8988T (cell line): ENCODE results near the gene ZNF592.
"Not testable (repeated sequence)": the region's sequence is repeated elsewhere in the genome, so short reads cannot be mapped to it uniquely, and the experiment has no call there.

Experiments
- DNase-seq: peaks from one replicate; pipeline ENCODE4 v3.0.0; 2011

Gene ZNF592

GRCh38 chr15:84831028-84831427 lies 82.6 kb downstream of the ZNF592 start:
- no peak for DNase-seq

GRCh38 chr15:84831613-84832012 lies 83.2 kb downstream of the ZNF592 start:
- DNase-seq, result no peak

GRCh38 chr15:84832448-84833040 lies 84.2 kb downstream of the ZNF592 start:
- DNase-seq, result no peak

DNA sequence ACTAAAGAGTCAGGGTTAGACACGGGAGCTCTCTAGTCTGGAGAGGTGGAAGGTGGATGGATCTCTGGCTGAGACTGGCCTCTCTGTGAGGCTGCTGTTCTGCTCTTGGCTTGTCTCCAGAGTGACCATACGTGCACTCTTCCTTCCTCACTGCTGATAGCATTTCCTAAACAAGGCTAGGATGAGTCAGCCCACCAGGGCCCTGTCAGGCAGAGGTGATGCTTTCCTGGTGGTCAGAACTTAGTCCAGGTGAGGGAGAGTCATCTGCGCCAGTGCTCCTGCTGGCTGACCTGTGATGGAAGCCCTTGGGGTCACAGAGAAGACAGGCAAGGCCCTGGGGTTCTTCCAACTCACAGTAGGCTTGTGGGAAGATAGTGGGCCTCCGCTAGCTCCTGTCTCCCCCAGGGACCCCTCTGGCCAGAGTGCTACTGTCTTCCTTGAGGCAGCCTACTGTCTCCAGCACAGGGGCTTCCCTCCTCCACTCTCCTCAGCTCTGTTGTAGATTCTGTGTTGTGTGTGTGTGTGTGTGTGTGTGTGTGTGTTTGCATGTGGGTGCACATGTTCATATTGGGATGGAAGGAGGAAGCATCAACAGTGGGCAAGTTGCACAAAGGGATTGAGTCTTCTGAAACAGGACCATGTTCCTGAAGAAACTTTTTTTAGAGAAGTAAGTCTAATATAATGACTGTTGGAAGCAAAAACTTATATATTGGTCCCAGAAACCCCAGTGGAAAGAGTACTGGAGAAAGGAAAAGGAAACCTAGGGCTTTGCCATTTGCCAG lies 85.2 kb downstream of the ZNF592 start:
- DNase-seq, result no peak

DNA sequence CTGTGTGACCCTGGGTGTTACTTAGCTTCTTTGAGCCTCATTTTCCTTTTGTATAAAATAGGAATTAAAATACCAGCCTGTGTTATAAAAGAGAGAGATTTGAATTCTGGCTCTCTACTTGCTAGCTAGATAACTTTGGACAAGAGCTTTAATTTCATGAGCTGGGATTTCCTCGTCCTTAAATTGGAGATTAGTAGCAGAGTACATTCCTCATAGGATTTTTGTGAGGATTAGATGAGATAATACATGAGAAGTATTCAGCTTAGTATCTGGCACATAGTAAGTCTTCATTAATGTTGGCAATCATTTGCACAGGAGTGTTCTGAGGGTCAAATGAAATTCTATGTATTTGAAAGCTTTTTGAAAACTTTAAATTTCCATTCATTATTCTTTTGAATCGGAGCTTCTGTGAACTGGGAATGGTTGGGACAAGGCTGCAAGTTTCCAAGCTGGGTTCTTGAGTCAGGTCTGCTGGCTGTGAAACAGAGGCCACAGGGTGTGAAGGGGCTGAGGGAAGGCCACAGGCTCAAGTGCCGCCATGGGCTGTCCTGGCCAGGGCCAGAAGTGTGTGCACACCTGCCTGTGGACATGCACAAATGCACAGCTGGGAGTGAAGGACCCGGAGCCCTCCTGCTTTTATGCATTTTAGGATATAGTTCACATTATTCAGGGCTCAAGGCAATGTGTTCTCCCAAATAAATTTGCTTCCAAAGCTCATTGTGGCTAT lies 86.0 kb downstream of the ZNF592 start:
- DNase-seq, result no peak

- DNase-seq, result no peak
These were observed 86.6 kb downstream of the ZNF592 start for GRCh38 chr15:84834969-84835368.

DNA sequence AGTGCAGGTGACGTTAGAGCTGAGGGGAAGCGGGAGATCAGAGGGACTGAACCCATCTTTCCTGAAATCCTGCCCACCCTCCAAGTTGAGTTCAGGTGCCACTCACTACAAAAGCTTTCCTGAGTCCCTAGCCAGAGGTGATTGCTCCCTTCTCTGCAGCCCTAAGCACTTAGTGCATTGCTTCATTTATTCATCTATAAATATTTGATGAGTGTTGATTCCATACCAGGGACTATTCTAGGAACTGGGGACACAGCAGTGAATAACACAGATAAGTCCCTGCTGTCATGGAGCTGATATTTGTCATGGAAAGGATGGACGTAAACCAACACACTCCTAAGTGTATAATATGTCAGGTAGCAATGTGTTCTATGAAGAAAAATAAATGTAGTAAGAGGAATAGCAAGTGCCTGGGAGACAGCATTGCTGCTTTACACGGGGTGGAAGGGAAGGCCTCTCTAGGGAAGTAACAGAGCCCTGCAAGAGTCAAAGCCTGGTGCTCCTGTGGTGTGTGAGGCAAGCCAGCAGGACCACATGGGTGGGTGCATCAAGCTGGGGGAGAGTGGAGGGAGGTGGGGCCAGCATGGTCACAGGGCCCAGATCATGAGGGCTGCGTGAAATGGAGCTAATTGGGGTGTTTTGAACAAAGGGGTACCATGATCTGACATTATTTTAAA lies 87.4 kb downstream of the ZNF592 start:
- DNase-seq, result no peak

DNA sequence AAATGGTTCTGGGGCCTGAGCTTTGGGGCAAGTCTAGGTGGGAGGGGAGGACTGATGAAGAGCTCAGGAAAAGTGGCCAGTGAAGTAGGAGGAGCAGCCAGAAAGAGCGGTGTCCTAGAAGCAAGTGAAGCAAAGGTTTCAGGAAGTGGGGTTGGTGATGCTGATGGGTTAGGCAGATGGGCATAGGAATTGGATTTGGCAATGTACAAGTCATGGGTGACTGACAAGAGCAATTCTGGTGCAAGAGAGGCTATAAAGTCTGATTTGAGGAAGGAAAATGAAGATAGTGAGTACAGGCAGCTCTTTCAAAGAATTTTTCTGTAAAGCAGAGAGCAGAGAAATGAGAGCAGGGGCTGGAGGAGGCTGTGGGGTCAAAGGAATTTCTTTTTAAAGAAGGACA lies 88.5 kb downstream of the ZNF592 start:
- DNase-seq, result no peak

- DNase-seq, result no peak
These were observed 91.3 kb downstream of the ZNF592 start for GRCh38 chr15:84839714-84840113.

DNA sequence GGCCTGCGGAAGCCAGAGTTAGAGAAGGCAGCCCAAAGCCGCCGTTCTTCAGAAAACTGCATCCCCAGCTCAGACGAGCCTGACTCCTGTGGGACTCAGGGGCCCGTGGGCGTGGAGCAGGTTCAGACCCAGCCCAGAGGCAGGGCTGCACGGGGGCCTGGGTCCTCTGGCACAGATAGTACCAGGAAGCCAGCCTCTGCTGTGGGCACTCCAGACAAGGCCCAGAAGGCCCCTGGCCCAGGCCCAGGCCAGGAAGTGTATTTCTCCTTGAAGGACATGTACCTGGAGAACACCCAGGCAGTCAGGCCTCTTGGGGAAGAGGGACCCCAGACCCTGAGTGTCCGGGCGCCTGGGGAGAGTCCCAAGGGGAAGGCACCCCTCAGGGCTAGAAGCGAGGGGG lies 91.9 kb downstream of the ZNF592 start:
- DNase-seq, result no peak

- DNase-seq, result no peak
These were observed 92.5 kb downstream of the ZNF592 start for GRCh38 chr15:84840741-84841429.

GRCh38 chr15:84842781-84843180 lies 94.4 kb downstream of the ZNF592 start:
- no peak for DNase-seq

DNA sequence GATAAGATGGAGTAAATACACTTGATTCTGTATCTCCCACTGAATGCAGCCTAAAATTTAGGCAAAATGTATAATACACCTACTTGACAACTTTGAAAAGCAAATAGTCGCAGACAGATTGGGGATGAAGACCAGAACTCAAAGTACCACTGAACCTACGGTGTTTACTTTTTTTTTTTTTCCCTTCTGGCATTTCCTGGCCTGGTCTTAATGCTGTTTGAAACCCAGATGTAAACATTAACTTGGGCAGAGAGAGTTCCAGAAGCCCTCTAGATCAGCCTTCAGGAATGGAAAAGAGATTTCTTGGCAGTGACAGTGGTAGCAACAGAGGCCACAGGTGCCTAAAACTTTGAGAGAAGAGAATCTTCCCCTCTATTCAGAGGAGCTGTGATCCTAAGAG lies 96.6 kb downstream of the ZNF592 start:
- DNase-seq, result no peak

DNA sequence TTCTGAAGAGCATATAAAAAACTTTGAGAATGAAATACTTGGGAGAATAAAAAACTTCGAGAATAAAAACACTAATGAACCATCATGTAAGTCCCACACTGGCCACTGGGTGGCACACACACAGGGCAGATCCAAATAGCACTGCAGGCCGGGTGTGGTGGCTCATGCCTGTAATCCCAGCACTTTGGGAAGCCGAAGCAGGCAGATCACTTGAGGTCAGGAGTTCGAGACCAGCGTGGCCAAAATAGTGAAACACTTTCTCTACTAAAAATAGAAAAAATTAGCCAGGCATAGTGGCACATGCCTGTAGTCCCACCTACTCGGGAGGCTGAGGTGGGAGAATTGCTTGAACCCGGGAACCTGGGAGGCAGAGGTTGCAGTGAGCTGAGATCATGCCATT lies 97.2 kb downstream of the ZNF592 start:
- DNase-seq, result not testable (repeated sequence)

DNA sequence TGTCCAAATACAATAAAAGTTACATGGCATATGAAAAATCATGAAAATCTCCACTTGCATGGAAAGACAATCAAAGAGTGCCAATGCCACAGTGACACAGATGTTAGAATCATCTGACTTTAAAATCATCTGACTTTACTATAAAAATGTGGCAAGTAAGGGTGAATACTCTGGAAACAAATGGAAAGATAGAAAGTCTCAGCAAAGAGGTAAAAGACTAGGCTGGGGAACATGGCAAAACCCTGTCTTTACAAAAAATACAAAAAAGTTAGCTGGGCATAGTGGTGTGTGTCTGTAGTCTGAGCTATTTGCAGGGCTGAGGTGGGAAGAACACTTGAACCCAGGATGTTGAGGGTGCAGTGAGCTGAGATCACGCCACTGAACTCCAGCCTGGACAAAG lies 97.9 kb downstream of the ZNF592 start:
- no peak for DNase-seq

DNA sequence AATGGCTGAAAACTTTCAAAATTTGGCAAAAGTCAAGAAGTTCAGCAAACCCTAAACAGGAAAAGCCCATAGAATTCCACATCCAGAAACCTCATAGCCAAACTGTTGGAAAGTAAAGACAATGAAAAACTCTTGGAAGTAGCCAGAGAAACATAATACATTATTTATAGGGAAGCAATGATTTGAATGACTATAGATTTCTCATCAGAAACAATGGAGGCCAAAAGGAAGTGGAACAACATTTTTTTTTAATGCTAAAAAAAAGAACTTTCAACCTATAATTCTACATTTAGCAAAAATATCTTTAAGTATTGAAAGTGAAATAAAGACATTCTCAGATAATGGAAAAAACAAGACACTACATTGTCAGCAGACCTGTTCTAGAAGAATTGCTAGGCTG lies 99.0 kb downstream of the ZNF592 start:
- DNase-seq, result no peak

- no peak for DNase-seq
These were observed 103.8 kb downstream of the ZNF592 start for GRCh38 chr15:84852212-84852611.

DNA sequence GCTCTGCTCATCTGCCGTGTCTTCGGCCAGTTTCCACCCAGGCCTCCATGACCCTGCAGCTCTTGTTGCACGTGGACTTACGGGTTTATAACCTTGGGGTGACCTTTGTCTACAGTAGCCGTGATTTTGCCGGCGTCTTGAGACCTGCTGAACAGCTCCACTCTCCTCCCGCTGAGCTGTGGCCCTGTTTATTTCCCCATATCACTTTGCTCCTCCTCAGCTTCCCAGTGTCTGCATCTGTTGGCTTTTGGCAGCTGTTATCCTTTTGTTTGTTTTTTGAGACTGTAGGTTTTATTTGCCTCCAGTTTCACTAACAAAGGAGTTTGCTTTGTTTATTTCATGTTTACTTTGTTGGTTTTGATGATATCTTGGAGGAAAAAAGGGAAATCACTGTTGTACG lies 106.7 kb downstream of the ZNF592 start:
- no peak for DNase-seq

DNA sequence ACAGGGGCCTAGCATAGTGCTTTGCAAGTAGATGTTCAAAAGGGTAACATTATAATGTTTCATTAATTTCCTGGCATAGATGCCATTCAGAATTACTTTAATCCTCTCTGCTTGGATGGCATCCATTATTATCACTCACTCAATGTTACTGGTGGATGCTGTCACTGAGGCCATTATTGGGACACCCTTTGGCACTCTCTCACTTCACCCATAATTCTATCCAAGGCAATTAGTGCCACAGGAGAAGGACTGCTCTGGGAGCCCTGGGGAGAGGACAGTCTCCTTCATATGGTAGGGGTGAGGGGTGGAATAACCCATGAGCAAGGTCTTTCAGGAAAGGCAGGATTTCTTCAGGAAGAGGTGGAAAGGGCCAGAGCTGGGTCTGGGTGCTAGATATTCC lies 107.4 kb downstream of the ZNF592 start:
- no peak for DNase-seq
